Left kidney (tissue), 2 donors: ENCODE results near the gene FAM120B. TPM values are rescaled to one million over a fixed set of nuclear protein-coding genes. Genes with fewer than 3 reads are reported as not detected.
"Not testable (repeated sequence)": the region's sequence is repeated elsewhere in the genome, so short reads cannot be mapped to it uniquely, and the experiment has no call there.

Experiments used
- DNase-seq: peaks from one replicate; pipeline ENCODE4 v3.0.0-alpha.2; 2013
- polyA plus RNA-seq: library from polyadenylated mRNA; unstranded; fragments of 120-200 nt; gene quantifications from one replicate; pipeline ENCODE4 v1.2.1, GENCODE V29; 2013; ENCODE audit not compliant: insufficient read length

Gene FAM120B
- polyA plus RNA-seq, 1 donor = 39.9 TPM

- DNase-seq = no peak
Measured at GRCh38 chr6:170296746-170297575, 9.6 kb upstream of the FAM120B start.

DNA sequence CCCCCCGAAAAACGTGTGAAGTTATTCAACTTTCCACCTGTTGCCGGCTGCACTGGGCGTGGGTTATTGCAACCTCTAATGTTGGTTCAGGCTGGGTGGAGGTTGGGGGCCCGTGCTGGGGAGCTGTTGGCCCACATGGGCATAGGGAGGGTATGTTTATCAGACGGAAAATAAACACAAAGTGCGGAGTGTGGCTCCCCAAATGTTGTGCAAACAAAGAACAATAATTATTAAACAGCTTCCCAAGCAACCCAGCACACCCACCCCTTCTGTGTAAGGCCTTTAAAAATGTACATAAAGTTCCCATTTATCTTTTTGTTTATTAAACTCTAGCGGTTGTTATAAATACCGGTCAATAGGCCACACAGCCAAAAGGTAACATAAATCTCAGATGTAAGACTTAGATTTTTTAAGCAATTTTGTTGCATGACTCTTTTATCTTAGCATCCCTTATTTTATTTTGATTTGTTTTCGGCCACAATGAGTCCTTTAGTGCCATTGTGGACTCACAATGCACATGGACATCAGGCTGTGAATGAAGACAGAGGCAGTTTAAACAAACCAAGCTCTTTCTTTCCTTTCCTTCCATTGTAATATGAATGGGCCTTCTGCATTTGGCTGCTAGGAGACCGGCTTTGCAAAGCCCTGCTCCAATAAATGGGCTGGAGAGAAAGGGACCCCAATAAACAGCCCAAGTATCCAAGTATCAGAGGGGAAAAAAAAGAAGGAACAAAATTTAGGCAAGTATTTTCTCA is 8.8 kb upstream of the FAM120B start:
- DNase-seq = no peak

DNA sequence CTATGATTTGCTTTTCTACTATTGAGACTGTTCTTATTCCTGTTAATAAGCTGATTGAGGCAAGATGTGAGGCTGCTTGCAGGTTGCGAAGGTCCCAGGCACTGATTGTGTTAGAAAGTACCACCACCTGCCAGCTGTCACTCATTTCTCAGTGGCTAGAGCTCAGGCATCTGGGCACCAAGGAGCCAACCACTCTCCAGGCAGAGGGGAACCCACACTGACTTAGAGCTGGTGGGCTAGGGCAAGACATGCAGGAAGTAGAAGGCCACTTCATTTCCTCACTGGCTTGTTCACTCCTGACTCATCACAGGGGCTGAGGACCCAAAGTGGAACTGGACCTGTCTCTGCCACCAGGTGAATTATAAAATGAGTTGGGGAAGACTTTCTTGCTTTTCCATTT is 7.9 kb upstream of the FAM120B start:
- no peak for DNase-seq

DNA sequence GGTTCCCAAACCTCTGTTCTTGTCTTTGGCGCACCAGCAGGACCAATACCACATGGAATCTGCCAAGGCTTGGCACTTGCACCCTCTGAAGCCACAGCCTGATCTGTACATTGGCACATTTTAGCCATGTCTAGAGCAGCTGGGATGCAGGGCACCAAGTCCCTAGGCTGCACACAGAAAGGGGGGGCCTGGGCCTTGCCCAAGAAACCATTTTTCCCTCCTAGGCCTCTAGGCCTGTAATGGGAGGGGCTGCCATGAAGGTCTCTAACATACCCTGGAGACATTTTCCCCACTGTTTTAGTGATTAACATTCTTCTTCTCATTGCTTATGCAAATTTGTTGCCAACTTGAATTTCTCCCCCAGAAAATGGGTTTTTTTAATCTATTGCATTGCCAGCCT is 5.4 kb upstream of the FAM120B start:
- DNase-seq = no peak

DNA sequence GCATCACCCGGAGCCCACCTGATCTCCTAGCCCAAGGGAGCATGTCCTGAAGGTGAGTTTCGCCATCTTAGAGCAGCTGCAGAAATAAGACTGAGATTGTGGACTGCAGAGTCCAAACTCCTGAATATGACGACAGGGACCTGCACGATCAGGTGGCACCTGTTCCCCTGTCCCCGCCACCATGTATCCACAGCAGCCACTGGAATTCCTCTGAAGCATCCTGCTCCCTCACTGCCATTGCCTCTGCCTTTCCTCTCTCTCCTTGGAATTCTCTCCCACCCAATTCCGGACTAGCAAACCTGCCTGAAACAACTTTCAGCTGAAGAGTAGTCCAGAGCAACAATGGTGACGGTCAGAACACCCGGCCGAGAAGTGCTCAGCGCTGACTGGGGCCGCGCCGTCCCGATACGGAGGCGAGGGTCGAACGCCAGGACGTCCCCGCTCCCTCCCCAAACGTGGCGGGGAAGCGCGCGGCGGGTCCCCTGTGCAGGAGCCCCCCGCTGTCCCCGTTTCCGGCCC is 694 bp upstream of the FAM120B start:
- DNase-seq = no peak

DNA sequence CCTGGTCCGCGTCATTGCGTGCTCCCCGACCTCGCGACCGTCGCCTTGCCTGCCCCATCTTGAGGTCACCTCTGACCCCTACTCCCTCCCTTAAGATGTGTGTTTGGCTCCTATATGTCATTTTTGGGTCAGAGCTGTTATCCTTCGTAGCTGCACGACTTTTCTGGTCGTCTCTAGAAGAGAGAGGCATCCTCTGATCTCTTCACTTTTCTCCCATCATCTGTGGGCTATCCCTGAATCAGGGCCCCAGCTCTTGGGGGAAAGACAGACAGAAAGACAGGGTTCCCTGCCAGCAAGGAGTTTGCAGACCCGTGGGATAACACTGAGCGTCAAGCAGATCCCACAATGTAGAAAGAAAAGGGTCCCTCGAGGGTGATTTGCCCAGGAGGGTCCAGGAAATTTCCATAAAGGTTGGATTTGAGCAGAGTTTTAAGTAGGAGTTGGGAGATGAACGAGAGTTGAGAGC is 555 bp downstream of the FAM120B start:
- no peak for DNase-seq

GRCh38 chr6:170308761-170309160 is 2.2 kb downstream of the FAM120B start:
- DNase-seq = no peak

DNA sequence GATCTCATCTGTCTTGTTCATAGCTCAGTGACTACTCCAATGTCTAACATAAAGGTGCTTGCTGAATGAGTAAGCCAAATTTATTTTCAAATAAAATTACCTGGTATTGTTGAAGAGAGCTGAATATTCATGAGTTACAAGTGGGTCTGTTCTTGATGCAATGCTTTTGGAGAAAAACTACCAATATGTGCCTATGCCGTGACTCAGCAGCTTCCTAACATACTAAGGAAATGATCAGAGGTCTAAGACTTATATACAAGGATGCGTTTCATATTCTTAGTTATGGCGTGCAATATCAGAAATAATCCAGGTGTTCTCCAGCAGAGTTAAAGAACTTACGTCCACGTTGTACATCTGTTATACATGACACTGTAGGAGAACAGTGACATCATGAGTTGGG is 5.1 kb downstream of the FAM120B start:
- no peak for DNase-seq

DNA sequence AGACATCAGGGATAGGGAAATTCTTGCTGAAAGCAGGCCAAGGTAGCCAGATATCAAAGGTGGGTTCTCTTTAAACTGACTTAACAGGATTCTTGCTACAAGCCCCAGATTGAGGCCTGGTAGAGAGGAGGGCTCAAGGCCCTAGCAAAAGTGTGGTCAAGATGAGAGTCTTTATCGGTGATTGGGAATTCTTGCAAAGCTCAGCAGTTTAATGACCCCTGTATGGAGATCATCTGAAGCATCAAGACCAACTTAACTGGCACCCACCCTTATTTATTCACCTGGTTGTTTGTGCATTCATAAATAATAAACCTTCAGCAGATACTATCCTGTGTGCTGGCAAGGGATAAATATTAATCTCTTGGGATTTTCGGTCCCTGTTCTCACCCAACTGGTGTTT is 6.3 kb downstream of the FAM120B start:
- DNase-seq = no peak

DNA sequence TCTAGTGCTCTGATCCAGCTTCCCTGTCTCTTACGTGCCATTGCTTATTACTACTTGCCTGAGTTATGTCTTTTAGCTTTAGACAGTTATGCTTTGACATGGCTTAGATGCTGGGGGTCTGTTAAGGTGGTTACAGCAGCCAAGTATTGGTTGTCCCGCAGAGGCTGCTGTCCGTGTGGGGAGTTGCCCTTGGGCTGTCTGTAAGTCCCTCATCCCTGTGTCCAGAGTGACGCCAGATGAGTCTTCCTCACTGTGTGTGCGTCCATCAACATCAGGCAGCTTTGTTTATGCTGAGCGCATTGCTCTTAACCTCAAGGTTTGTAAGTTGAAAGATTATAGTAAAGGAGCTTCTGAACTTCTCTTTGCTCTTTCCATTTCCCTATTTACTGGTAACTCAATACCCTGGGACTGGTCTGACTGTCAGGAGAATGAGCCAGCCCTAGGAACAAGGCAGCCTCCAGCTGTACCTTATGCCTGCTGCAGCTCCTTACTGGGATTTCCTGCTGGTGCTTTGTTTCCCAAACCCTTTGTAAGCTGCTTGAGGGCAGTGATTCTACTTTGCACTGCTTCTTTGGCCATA is 7.2 kb downstream of the FAM120B start:
- no peak for DNase-seq

DNA sequence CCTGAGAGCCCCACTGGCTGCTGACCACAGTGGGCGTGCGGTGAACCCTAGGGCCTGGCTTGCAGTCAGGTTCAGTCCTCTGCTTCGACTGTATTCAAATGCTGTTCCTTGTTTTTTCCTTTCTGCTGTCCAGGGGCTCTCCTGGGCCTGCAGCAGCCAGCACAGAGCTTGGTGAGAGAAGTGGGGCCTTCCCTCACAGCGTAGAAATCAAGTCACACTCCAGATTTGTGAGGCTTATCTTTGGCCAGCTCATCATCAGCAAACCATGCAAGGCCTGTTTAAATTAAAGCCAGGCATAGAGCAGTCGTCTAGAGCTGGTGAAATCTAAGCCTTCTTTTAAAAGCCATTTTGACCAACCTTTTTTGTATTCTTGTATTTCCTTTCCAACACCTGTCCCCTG is 8.4 kb downstream of the FAM120B start:
- DNase-seq = no peak

DNA sequence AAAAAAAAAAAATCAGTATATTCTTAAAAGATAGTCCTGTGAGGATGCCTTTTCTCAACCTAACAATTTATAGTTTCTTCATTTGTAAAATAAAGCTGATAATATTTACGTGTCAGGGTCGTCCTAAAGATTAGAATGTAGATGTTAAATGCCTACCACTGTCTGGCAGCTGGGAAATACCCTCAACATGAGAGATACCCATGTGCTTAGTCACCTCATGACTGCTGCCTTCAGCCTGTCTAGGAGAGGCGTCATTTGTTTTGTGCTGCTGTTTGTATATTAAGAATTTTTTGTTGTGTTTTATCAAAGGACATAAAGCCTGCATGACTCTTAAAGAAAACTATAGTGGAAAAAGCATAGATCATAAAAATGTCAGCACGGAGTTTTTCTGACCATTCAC is 9.5 kb downstream of the FAM120B start:
- DNase-seq = no peak

DNA sequence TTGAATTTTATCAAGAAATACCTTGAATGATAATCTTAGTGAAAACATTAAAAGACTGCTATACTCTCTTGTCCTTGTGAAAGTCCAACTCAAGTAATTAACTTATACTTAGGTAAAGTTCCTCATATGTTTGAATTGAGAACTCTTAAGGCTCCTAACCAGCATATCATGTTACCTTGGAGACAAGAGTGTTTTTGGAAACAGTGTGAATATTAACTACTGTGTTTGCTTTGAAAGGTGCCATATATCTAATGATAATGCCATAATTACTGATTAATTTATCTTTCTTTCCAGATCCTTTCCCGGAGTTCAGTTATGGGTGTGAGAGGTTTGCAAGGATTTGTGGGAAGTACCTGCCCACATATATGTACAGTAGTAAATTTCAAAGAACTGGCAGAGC is 10.5 kb downstream of the FAM120B start:
- no peak for DNase-seq

DNA sequence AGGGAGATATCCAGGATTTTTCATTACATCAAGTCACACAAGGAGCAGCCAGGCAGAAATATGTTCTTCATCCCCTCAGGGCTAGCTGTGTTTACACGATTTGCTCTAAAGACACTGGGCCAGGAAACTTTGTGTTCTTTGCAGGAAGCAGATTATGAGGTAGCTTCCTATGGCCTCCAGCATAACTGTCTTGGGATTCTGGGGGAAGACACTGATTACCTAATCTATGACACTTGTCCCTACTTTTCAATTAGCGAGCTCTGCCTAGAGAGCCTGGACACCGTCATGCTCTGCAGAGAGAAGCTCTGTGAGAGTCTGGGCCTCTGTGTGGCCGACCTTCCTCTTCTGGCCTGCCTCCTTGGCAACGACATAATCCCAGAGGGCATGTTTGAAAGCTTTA is 11.2 kb downstream of the FAM120B start:
- no peak for DNase-seq

DNA sequence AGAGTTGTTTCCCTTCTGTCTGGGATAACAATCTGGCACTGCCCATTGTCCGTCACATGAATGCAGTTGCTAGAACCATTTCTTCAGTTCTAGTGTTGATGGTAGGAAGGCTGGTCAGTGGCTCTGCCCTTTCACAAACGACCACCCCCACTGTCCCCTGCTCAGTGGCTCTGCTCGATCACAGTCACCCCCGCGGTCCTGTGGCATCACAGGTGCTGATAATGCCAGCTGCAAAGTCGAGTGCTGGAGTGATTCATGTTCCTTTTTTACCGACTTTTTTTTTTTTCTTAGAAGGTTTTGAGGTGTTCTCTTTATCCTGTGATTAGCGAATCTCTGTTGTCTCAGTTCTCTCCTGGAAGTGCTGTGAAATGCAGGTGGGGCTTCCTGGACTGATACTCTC is 22.8 kb downstream of the FAM120B start:
- DNase-seq = no peak

GRCh38 chr6:170335199-170335598 is 28.6 kb downstream of the FAM120B start:
- DNase-seq = not testable (repeated sequence)

- no peak for DNase-seq
Measured at GRCh38 chr6:170344631-170345576, 38.3 kb downstream of the FAM120B start.

GRCh38 chr6:170345662-170346061 is 39.1 kb downstream of the FAM120B start:
- no peak for DNase-seq

DNA sequence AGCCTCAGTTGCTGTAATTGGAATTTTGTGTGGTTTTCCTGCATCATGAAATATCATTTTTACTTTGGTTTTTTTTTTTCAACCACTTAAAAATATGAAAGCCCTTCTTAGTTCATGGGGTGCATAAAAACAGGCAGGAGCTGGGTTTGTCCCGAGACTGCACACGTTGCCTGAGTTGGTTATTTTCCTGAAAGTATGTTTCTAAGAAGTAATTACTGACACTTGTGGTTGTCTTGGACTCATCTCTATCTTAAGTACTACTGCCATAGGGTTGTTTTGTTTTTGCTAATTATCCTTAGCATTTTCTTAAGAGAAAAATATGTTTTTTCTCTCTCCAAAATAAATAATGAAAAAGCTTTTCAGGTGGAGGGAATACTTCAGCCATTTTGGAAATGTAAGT is 40.1 kb downstream of the FAM120B start:
- DNase-seq = no peak

- no peak for DNase-seq
Measured at GRCh38 chr6:170347091-170347490, 40.5 kb downstream of the FAM120B start.

- no peak for DNase-seq
Measured at GRCh38 chr6:170347975-170348374, 41.4 kb downstream of the FAM120B start.

DNA sequence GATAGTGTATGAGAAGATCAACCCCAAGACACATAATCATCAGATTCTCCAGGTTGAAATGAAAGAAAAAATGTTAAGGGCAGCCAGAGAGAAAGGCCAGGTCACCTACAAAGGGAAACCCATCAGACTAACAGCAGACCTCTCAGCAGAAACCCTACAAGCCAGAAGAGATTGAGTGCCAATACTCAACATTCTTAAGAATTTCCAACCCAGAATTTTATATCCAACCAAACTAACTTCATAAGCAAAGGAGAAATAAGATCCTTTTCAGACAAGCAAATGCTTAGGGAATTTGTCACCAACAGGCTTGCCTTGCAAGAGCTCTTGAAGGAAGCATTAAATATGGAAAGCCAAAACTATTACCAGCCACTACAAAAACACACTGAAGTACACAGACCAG is 44.9 kb downstream of the FAM120B start:
- DNase-seq = not testable (repeated sequence)
